ENCODE measurements around the gene SDC3.

DNA sequence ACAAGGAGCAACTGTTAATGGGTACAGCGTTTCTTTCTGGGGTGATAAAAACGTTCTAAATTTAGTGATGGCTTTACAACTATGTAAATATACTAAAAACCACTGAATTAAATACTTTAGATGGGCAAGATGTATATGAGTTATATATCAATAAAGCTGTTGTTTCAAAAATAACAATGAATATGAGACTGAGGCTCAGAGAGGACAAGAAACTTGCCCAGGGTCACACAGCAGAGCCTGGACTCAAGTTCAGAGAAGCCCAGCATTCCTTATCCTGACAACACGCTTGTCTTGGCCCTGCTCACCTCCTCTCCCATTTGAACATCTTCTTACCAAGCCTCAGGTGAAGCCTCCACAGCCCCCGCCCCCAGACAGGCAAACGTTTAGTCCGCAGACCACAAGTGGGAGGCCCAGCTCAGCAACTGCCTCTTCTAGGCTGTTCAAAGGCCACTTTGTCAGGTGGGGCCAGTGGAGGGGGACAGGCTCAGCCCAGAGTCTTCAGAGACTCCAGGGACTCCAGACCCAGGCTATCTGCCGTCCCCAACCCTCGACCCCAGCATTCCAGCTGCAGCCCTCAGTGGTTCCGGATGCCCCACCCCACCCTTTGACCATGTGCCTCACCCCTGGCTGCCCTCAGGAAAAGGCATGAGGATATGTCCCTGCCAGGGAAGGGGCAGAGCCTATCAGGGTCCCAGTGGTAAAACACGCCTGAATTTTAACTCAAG lies 17.9 kb downstream of the SDC3 start:
- no peak for TF ChIP-seq CTCF (IDR thresholded peaks at IDR 0.05; ENCODE audit: low read depth, low read length)
- no peak for TF ChIP-seq EZH2phosphoT487 (IDR thresholded peaks at IDR 0.05; ENCODE audit: low read depth)

Measured in OCI-LY3 (cell line).